TTC549 (cell line): Measurements from ENCODE around the gene OR2S2.
A peak's percentile ranks its signal among the peaks of the same experiment; 100 is the strongest.
"Not testable (repeated sequence)": the region's sequence is repeated elsewhere in the genome, so short reads cannot be mapped to it uniquely, and the experiment has no call there.

Experiments
- FAIRE-seq: peaks from 2 replicates; lab custom pipeline; 2012; peaks lifted over from hg19 to GRCh38; lab: Jason Lieb, UNC

OR2S2 gene

DNA sequence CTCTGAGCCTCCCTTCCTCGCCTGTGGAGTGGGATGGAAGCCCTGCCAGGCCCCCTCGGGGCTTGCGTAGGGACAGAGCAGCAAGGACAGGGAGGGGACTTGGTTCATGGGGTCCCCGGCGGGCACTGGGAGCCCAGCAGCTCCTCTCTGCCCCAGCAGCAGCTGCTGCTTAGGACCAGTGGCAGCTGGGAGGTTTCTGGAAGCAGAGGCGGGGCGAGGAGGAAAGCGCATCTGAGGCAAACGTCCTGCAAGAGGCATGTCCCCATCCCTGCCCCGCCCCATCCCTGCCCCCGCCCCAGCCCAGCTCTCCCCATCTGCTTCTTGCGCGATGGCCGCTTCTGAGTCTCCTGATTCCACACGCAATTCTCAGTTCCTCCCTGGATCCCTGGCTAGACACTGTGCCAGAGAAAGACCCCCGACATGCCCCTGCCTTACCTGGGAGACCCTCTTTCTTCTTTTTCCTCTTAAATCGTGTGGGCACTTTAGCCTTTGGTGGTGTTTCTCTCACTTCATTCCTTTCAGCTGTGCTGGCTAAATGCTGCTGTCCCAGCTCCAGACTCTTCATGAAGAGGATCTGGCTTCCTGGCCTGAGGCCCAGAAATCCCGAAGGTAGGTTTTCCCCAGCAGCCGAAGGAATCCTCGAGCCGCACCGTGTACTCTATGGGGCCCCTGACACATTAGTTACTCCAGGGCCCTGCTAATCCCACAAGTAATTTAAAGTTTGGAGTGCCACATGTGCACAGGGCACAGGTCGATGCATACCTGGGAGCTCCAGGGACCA lies 4.4 kb upstream of the OR2S2 start:
- FAIRE-seq, result no peak

- FAIRE-seq, result no peak
Observed at GRCh38 chr9:35960039-35960655, 2.2 kb upstream of the OR2S2 start.

- no peak for FAIRE-seq
Observed at GRCh38 chr9:35956651-35957050, 1.3 kb downstream of the OR2S2 start.

- peak; percentile 91 for FAIRE-seq
Observed at GRCh38 chr9:35954942-35955546, 2.9 kb downstream of the OR2S2 start.

- no peak for FAIRE-seq
Observed at GRCh38 chr9:35952526-35953191, 5.3 kb downstream of the OR2S2 start.

DNA sequence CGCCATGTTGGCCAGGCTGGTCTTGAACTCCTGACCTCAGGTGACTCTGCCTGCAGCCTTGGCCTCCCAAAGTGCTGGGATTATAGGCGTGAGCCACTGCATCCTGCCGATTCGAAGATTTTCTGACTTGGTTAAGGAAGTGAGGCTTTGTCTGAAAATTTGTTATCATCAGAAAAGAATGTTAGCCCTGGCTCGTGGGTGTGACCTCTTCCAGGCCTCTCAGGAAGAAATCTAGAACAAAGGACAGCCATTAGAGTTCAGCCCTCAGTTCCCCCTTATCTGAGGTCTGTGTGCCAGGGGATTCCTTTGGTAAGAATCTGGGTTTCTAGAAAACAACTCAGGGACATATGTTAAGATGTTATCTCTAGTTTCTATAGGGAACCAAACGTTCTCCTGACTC lies 6.2 kb downstream of the OR2S2 start:
- FAIRE-seq, result no peak

DNA sequence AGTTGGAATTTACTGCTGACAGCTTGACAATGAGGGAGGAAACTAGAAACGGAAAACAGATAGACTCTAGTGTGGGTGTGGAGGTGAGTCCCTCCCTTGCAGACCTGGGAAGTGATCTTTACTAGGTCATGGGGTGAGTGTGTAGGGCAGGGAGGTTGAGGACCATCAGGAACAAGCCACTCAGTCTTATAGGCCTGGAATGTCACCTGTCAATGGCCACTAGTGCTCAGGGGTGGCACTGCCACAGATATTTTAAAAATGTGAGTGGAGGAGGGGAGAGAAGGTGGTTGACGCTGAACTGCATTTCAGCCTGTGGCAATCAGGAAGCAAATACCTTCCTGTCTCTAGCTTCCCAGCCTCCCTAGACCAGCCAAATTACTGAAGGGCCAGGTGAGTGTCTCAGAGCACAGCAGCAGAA lies 9.0 kb downstream of the OR2S2 start:
- FAIRE-seq, result no peak

DNA sequence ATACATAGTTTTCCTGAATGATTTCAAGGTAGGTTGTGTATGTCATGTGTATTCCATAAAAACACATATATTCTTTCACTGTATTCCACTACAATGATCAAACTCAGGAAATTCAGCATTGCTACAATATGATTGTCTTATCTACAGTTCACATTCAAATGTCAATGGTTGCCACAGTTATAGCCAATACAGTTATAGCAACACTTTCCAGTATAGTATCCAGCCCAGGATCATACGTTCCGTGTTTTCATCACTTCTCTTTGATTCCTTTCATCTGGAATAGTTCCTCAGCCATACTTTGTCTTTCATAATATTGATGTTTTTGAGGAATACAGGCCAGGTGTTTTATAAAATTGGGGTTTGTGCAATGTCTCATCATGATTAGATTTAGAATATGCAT lies 9.5 kb downstream of the OR2S2 start:
- no peak for FAIRE-seq

GRCh38 chr9:35945341-35946018 lies 12.5 kb downstream of the OR2S2 start:
- FAIRE-seq, result peak; percentile 85

DNA sequence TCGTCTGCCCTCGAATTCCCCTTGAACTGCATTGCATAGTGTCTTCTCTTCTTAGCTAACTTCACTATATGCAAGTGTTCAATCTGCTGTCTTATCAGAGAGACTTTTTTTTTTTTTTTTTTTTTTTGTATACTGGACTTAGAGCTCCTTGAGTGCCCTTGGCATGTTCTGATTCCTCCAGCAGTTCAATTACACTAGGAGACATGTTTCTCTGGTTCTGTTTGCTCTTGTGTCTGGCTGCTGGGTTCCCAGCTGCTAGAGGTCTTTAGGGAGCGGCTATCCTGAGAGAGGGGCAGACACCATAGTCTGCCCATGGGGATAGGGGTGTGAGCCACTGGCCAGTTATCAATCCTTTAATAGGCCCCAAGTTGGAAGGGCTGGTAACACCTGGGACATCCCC lies 13.1 kb downstream of the OR2S2 start:
- no peak for FAIRE-seq

DNA sequence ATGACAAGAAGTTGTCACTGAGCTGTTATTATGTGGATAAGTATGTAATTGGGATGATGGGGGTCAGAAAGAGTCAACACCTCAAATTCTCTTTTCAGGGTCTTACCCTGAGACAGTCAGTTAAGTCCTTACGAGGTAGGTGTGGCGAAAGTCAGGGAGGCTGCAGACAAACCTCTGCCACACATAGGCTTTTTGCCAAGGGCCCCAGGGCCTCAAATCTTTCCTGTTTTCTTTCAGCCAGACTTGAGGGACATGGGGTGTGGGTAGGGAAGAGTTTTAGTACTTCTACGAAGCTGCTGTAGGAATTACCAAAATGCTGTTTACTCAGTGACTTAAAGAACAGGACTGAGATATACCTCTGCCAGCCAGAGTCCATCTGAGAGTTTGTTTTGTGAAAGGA lies 13.8 kb downstream of the OR2S2 start:
- FAIRE-seq, result no peak

- FAIRE-seq, result no peak
Observed at GRCh38 chr9:35942286-35942685, 15.7 kb downstream of the OR2S2 start.

GRCh38 chr9:35940458-35941407 lies 17.2 kb downstream of the OR2S2 start:
- FAIRE-seq, result no peak

DNA sequence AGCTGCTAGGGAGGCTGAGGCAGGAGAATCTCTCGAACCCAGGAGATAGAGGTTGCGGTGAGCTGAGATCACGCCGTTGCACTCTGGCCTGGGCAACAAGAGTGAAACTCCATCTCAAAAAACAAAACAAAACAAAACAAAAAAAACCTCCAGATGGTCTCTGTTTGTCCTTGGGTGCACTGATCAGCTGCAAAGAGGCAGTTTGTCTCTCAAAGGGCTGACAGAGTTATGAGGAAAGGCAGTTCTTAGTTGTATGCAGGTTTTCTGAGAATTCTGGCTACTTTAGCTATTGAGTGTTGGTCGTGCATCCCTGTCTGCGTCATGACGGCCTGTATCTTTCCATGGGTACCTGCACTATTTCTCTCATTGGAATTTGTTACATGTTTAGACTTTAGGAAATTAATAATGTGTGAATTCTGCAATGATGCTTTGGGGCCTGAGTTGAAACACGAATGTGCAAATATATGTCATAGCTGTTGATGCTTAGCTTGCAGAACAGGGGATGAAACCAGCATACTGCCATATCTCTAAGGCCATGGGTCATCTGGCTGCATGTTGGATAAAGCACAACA lies 18.2 kb downstream of the OR2S2 start:
- no peak for FAIRE-seq

- no peak for FAIRE-seq
Observed at GRCh38 chr9:35938474-35939356, 19.2 kb downstream of the OR2S2 start.

GRCh38 chr9:35937227-35937626 lies 20.7 kb downstream of the OR2S2 start:
- no peak for FAIRE-seq

GRCh38 chr9:35935755-35936509 lies 22.0 kb downstream of the OR2S2 start:
- FAIRE-seq, result no peak

- FAIRE-seq, result no peak
Observed at GRCh38 chr9:35935261-35935660, 22.7 kb downstream of the OR2S2 start.

- not testable (repeated sequence) for FAIRE-seq
Observed at GRCh38 chr9:35934069-35934468, 23.9 kb downstream of the OR2S2 start.
